MM.1S (cell line): ENCODE results near the gene PI4K2A.

Experiments
- EZH2 ChIP-seq: fragments of 300-600 bp; sonication (generic); optimal IDR thresholded peaks from 2 replicates; pipeline ENCODE3; 2017; ENCODE audit warnings: low read depth, mild to moderate bottlenecking, antibody characterized with exemption, low read length, mixed read lengths
- TF ChIP-seq, protein P1 (sequence below): fragments of 300-600 bp; sonication (generic); IDR thresholded peaks from 2 replicates; pipeline ENCODE4 v1.5.1; 2016; ENCODE audit warnings: antibody characterized with exemption, low read length, mixed read lengths

DNA sequence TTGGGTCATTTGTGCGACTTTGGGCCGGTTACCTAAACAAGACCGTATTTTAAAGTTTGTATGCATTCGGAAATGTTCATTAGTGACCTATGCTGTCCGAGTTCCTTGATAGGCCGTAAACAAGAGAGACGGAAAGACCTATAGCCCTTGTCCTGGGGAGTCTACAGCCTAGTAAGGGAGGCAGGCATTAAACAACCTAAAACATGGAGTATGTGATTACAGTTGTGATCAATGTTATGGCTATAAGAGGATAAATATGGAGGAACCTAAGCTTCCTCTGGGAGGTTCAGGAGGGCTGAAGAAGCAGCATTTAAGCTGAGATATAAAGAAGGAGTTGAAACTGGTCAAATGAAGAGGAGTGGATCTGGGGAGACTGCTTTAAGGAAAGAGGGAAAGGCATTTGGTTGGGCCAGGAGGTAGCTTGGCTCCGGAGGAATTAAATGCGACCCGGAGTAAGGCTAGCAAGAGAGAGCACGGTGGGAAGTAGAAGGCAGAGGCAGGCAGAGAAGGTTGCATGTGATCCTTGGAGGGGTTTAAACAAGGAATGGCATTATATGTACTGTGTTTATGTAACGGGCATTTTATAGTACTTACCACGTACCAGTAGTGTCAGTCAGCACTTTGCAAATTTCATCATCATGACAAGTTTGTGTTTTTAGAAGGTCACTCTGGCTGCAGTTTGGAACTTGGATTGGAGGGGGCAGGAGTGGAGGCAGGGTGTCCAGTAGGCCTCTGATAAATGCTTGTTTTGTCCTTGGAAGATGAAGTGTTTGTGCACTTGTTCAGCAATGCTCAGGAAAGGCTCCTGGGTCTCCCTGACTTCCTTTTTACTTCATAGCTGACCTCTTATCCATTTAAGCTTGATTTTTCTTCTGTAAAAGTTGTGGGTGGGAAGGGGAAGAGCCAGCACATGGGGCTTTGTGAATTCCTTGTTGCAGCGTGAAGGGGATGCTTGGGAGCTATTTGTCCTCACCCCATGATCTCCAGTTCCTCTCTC is 47.6 kb downstream of the PI4K2A start:
- TF ChIP-seq, protein P1, sequence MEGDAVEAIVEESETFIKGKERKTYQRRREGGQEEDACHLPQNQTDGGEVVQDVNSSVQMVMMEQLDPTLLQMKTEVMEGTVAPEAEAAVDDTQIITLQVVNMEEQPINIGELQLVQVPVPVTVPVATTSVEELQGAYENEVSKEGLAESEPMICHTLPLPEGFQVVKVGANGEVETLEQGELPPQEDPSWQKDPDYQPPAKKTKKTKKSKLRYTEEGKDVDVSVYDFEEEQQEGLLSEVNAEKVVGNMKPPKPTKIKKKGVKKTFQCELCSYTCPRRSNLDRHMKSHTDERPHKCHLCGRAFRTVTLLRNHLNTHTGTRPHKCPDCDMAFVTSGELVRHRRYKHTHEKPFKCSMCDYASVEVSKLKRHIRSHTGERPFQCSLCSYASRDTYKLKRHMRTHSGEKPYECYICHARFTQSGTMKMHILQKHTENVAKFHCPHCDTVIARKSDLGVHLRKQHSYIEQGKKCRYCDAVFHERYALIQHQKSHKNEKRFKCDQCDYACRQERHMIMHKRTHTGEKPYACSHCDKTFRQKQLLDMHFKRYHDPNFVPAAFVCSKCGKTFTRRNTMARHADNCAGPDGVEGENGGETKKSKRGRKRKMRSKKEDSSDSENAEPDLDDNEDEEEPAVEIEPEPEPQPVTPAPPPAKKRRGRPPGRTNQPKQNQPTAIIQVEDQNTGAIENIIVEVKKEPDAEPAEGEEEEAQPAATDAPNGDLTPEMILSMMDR, result no peak
- TF ChIP-seq EZH2, result no peak
